Bronchial epithelial cell (primary cell): Measurements from ENCODE around the gene EN2. TPM values are rescaled to one million over a fixed set of nuclear protein-coding genes. Genes with fewer than 3 reads are reported as not detected.

Experiments
- DNase-seq: peaks from one replicate; pipeline ENCODE4 v3.0.0-alpha.2; 2010; ENCODE audit warnings: low read depth
- FAIRE-seq: peaks from 2 replicates; lab custom pipeline; 2011; peaks lifted over from hg19 to GRCh38; lab: Jason Lieb, UNC
- H3K27me3 ChIP-seq: 2 replicates; pipeline ENCODE4 v1.5.1; 2011; ENCODE audit warnings: low read length; ENCODE audit not compliant: control insufficient read depth, insufficient read depth
- H3K36me3 ChIP-seq: 2 replicates; pipeline ENCODE4 v1.5.1; 2011; ENCODE audit warnings: low read length; ENCODE audit not compliant: control insufficient read depth, insufficient read depth
- H3K4me3 ChIP-seq: 2 replicates; pipeline ENCODE4 v1.5.1; 2011; ENCODE audit warnings: mild to moderate bottlenecking, low read depth, low read length, control low read depth
- CTCF ChIP-seq: IDR thresholded peaks from 2 replicates; pipeline ENCODE4 v1.5.1; 2011; ENCODE audit warnings: mild to moderate bottlenecking, moderate library complexity, low read length, control low read depth, inconsistent platforms; ENCODE audit not compliant: insufficient read depth, severe bottlenecking
- total RNA-seq: library from RNA; depleted of rRNA; stranded (reverse); fragments of >200 nt; gene quantifications from 2 replicates; pipeline ENCODE4 v1.2.1, GENCODE V29; 2014

EN2 gene
- total RNA-seq, 1 donor from 2014 or later: not detected

GRCh38 chr7:155489158-155489840 is 31.4 kb downstream of the EN2 start:
- no peak for FAIRE-seq
- Histone ChIP-seq H3K4me3 (no peak overlapping the region), H3K27me3 (no peaks in the 10 kb centered on the region), H3K36me3 (no peaks in the 10 kb centered on the region)
- no peak for DNase-seq
- TF ChIP-seq CTCF: no peak

- no peaks in the 10 kb centered on the region for H3K27me3 ChIP-seq
These were observed 32.1 kb downstream of the EN2 start for GRCh38 chr7:155489862-155490696.

GRCh38 chr7:155490697-155491628 is 33.0 kb downstream of the EN2 start:
- H3K36me3 ChIP-seq: no peaks in the 10 kb centered on the region
- DNase-seq (no peak), FAIRE-seq (no peak)
- no peaks in the 10 kb centered on the region for H3K27me3 ChIP-seq
- TF ChIP-seq CTCF: no peak
- H3K4me3 ChIP-seq: no peak overlapping the region

More at GRCh38 chr7:155489862-155490696, 32.1 kb downstream of the EN2 start:
- DNase-seq (no peak), FAIRE-seq (no peak)
- Histone ChIP-seq H3K36me3 (no peaks in the 10 kb centered on the region), H3K4me3 (no peak overlapping the region)
- no peak for TF ChIP-seq CTCF

- H3K27me3 ChIP-seq: no peaks in the 10 kb centered on the region
- no peak for FAIRE-seq
- no peak for TF ChIP-seq CTCF
- DNase-seq: no peak
- H3K4me3 ChIP-seq: no peak overlapping the region
- H3K36me3 ChIP-seq: no peaks in the 10 kb centered on the region
These were observed 33.9 kb downstream of the EN2 start for GRCh38 chr7:155491812-155492211.

- H3K36me3 ChIP-seq: no peaks in the 10 kb centered on the region
- DNase-seq (no peak), FAIRE-seq (no peak)
- H3K4me3 ChIP-seq: no peak overlapping the region
- H3K27me3 ChIP-seq: no peaks in the 10 kb centered on the region
- TF ChIP-seq CTCF: no peak
These were observed 36.0 kb downstream of the EN2 start for GRCh38 chr7:155493744-155494538.
